GM12878 (cell line): Measurements from ENCODE around the gene TXNDC17. TPM values are rescaled to one million over a fixed set of nuclear protein-coding genes. Genes with fewer than 3 reads are reported as not detected.

Source experiments
- ATAC-seq: fragments of 200-7000 bp; cut with Tn5 transposase; 3 replicates; pipeline ENCODE4 v1.9.1; 2020; ENCODE audit warnings: mild to moderate bottlenecking, moderate library complexity
- BruUV-seq: library from RNA; stranded (reverse); fragments of 400-500 nt; replicated peaks from 2 replicates; lab custom pipeline; 2021; lab: Mats Ljungman, UMichigan
- CTCF ChIA-PET: fragments of 300-600 bp; sonication (Branson Sonifier 250); formaldehyde crosslinking; extraction: SDS; loops from one replicate; lab custom pipeline; 2021; ENCODE audit warnings: inconsistent platforms; lab: Yijun Ruan, JAX
- POLR2A ChIA-PET: fragments of 350-600 bp; formaldehyde crosslinking; extraction: SDS; loops from one replicate; lab custom pipeline; 2021; ENCODE audit warnings: inconsistent platforms; lab: Charles Lee
- RAD21 ChIA-PET: fragments of 300-600 bp; sonication (Branson Sonifier 250); formaldehyde crosslinking; loops from one replicate; lab custom pipeline; 2023; ENCODE audit warnings: antibody characterized with exemption; ENCODE audit not compliant: unreplicated experiment; lab: Charles Lee
- SMC1A ChIA-PET: fragments of 300-600 bp; sonication (Branson Sonifier 250); formaldehyde crosslinking; loops from one replicate; lab custom pipeline; 2023; ENCODE audit not compliant: unreplicated experiment, uncharacterized antibody; lab: Charles Lee
- DNase-seq: peaks from one replicate; pipeline ENCODE4 v3.0.0-alpha.2; 2011; ENCODE audit warnings: low read depth, low spot score
- FAIRE-seq: peaks from 3 replicates; lab custom pipeline; 2011; peaks lifted over from hg19 to GRCh38; lab: Jason Lieb, UNC
- H2AFZ ChIP-seq: 2 replicates; pipeline ENCODE4 v1.6.0; 2011; ENCODE audit warnings: low read depth, low read length, control low read depth; ENCODE audit not compliant: control insufficient read depth
- H3K27ac ChIP-seq: 2 replicates; pipeline ENCODE4 v1.5.1; 2011; ENCODE audit warnings: control low read depth; ENCODE audit not compliant: control insufficient read depth, insufficient read depth
- H3K27me3 ChIP-seq, 2 experiments: replicated peaks in 1 of 2; 2 replicates each; pipeline versions ENCODE4 v1.6.0 to v1.6.1; 2011; ENCODE audit warnings: low read length in 1 of 2; ENCODE audit not compliant: control insufficient read depth in 2 of 2, insufficient read depth in 2 of 2
- H3K36me3 ChIP-seq, 2 experiments: 2 replicates each; pipeline ENCODE4 v1.5.1; 2011; ENCODE audit warnings: low read length in 1 of 2; ENCODE audit not compliant: control insufficient read depth in 2 of 2, insufficient read depth in 2 of 2
- H3K4me1 ChIP-seq: 2 replicates; pipeline ENCODE4 v1.6.1; 2011; ENCODE audit warnings: mild to moderate bottlenecking, low read length, moderate library complexity, mixed read lengths; ENCODE audit not compliant: control insufficient read depth, insufficient read depth
- H3K4me2 ChIP-seq: 2 replicates; pipeline ENCODE4 v1.6.0; 2011; ENCODE audit warnings: control low read depth; ENCODE audit not compliant: control insufficient read depth, insufficient read depth
- H3K4me3 ChIP-seq: fragments of 200-600 bp; sonication (generic); 2 replicates; pipeline ENCODE4 v1.5.1; 2016
- H3K79me2 ChIP-seq: 2 replicates; pipeline ENCODE4 v1.6.0; 2011; ENCODE audit warnings: low read length; ENCODE audit not compliant: control insufficient read depth, insufficient read depth
- H3K9ac ChIP-seq: 2 replicates; pipeline ENCODE4 v1.8.0; 2011; ENCODE audit warnings: low read length, control low read depth, mixed read lengths; ENCODE audit not compliant: control insufficient read depth, insufficient read depth
- H3K9me3 ChIP-seq: replicated peaks from 3 replicates; pipeline ENCODE4 v1.5.1; 2011; ENCODE audit warnings: mild to moderate bottlenecking, low read length; ENCODE audit not compliant: control insufficient read depth, insufficient read depth
- H4K20me1 ChIP-seq: 2 replicates; pipeline ENCODE4 v1.6.0; 2011; ENCODE audit not compliant: control insufficient read depth, insufficient read depth
- BCL11A ChIP-seq: IDR thresholded peaks from 2 replicates; pipeline ENCODE4 v1.6.1; 2011; ENCODE audit warnings: low read depth, low read length
- BHLHE40 ChIP-seq, 2 experiments: fragments of 450-650 bp in 1 of 2; IDR thresholded peaks; 2 replicates each; pipeline ENCODE4 v1.6.1; 2011 to 2017; ENCODE audit warnings: low read depth in 2 of 2, borderline replicate concordance in 1 of 2, improper control_type of control experiment in 1 of 2, low read length in 1 of 2, mild to moderate bottlenecking in 1 of 2
- CHD1 ChIP-seq: IDR thresholded peaks from 2 replicates; pipeline ENCODE4 v1.6.1; 2012; ENCODE audit warnings: low read depth, low read length, improper control_type of control experiment
- CHD2 ChIP-seq: IDR thresholded peaks from 2 replicates; pipeline ENCODE4 v1.6.1; 2011; ENCODE audit warnings: low read depth, low read length, improper control_type of control experiment, borderline replicate concordance
- EP300 ChIP-seq, 2 experiments: fragments of 150-350 bp in 1 of 2; IDR thresholded peaks; 2 replicates each; pipeline ENCODE4 v1.6.1; 2011 to 2012; ENCODE audit warnings: low read depth in 2 of 2, low read length in 2 of 2, borderline replicate concordance in 1 of 2, improper control_type of control experiment in 1 of 2, inconsistent platforms in 1 of 2; ENCODE audit not compliant: control insufficient read depth in 1 of 2
- HDAC2 ChIP-seq: fragments of 200-600 bp; sonication (generic); IDR thresholded peaks from 2 replicates; pipeline ENCODE4 v1.6.1; 2017
- KDM1A ChIP-seq: fragments of 200-600 bp; sonication (generic); IDR thresholded peaks from 2 replicates; pipeline ENCODE4 v1.6.1; 2016; ENCODE audit warnings: borderline replicate concordance
- NFIC ChIP-seq: IDR thresholded peaks from 2 replicates; pipeline ENCODE4 v1.6.1; 2012; ENCODE audit warnings: low read depth, mild to moderate bottlenecking, inconsistent platforms, low read length, moderate library complexity
- NFXL1 ChIP-seq: fragments of 450-650 bp; IDR thresholded peaks from 2 replicates; pipeline ENCODE4 v1.6.1; 2017; ENCODE audit warnings: antibody characterized with exemption, mild to moderate bottlenecking, borderline replicate concordance
- PRDM15 ChIP-seq: fragments of 450-650 bp; formaldehyde crosslinking; IDR thresholded peaks from 2 replicates; pipeline ENCODE4 v1.4.0; 2020; ENCODE audit warnings: mild to moderate bottlenecking, moderate library complexity
- RFX5 ChIP-seq: IDR thresholded peaks from 2 replicates; pipeline ENCODE4 v1.6.1; 2011; ENCODE audit warnings: low read depth, low read length, improper control_type of control experiment
- SRF ChIP-seq, 2 experiments: IDR thresholded peaks; 2 replicates each; pipeline ENCODE4 v1.6.1; 2011; ENCODE audit warnings: low read depth in 2 of 2, low read length in 2 of 2, mild to moderate bottlenecking in 1 of 2, moderate library complexity in 1 of 2
- YY1 ChIP-seq: IDR thresholded peaks from 2 replicates; pipeline ENCODE4 v1.6.1; 2011; ENCODE audit warnings: low read depth, mild to moderate bottlenecking, low read length
- ZBED1 ChIP-seq: IDR thresholded peaks from 2 replicates; pipeline ENCODE4 v1.6.1; 2016; ENCODE audit warnings: borderline replicate concordance
- ZZZ3 ChIP-seq: IDR thresholded peaks from 2 replicates; pipeline ENCODE4 v1.6.1; 2011; ENCODE audit warnings: low read depth; ENCODE audit not compliant: control insufficient read depth, insufficient read length
- WGBS: methylation state at CpG from one replicate; pipeline ENCODE4 v1.1.6; 2016; ENCODE audit warnings: low lambda C conversion rate; ENCODE audit not compliant: insufficient replicate concordance, insufficient coverage; ENCODE audit errors: missing lambda C conversion rate; 5-methylcytosine and 5-hydroxymethylcytosine counted together
- in situ Hi-C: fragments of 300-500 bp; cut with MboI; formaldehyde crosslinking; loops from 9 replicates; pipeline ENCODE4 v1.14.3; 2018; ENCODE audit warnings: mixed read lengths
- intact Hi-C: fragments of 100-400 bp; cut with micrococcal nuclease; formaldehyde crosslinking; loops from one replicate; pipeline ENCODE4 v1.14.2; 2022; ENCODE audit not compliant: unreplicated experiment
- polyA plus RNA-seq, 11 experiments: library from polyadenylated mRNA; depleted of rRNA in 4 of 11; unstranded in 6 of 11; stranded (reverse) in 5 of 11; fragments of >200 nt; fragmentation: Nextera tagmentation in 4 of 11; fragmentation: Illumina TruSeq in 1 of 11; extraction: Ambion mirVana in 4 of 11; extraction: Trizol in 1 of 11; gene quantifications; 1 replicate in 1 of 11; 2 replicates in 10 of 11; pipeline versions ENCODE4 v1.2.1 to v1.2.3, GENCODE V29; 2011 to 2016; ENCODE audit warnings: inconsistent platforms in 2 of 11, missing spikeins in 2 of 11, low read depth in 1 of 11
- total RNA-seq, 4 experiments: library from RNA; depleted of rRNA in 3 of 4; stranded (reverse); fragments of >200 nt in 3 of 4; fragmentation: Illumina TruSeq in 1 of 4; extraction: Trizol in 1 of 4; gene quantifications; 2 replicates each; pipeline versions ENCODE4 v1.2.1 to v1.2.3, GENCODE V29; 2013 to 2021
- TF ChIP-seq, protein P1 (sequence below): fragments of 450-650 bp; IDR thresholded peaks from 2 replicates; pipeline ENCODE4 v1.6.1; 2017; ENCODE audit warnings: mild to moderate bottlenecking, moderate library complexity

Gene TXNDC17
- total and polyA plus RNA-seq, 10 of the 15 experiments (the other 5 are each of a cell fraction or from before 2014, with no cell fraction given): 124 to 957 (median 216) TPM

- TF ChIP-seq, protein P1, sequence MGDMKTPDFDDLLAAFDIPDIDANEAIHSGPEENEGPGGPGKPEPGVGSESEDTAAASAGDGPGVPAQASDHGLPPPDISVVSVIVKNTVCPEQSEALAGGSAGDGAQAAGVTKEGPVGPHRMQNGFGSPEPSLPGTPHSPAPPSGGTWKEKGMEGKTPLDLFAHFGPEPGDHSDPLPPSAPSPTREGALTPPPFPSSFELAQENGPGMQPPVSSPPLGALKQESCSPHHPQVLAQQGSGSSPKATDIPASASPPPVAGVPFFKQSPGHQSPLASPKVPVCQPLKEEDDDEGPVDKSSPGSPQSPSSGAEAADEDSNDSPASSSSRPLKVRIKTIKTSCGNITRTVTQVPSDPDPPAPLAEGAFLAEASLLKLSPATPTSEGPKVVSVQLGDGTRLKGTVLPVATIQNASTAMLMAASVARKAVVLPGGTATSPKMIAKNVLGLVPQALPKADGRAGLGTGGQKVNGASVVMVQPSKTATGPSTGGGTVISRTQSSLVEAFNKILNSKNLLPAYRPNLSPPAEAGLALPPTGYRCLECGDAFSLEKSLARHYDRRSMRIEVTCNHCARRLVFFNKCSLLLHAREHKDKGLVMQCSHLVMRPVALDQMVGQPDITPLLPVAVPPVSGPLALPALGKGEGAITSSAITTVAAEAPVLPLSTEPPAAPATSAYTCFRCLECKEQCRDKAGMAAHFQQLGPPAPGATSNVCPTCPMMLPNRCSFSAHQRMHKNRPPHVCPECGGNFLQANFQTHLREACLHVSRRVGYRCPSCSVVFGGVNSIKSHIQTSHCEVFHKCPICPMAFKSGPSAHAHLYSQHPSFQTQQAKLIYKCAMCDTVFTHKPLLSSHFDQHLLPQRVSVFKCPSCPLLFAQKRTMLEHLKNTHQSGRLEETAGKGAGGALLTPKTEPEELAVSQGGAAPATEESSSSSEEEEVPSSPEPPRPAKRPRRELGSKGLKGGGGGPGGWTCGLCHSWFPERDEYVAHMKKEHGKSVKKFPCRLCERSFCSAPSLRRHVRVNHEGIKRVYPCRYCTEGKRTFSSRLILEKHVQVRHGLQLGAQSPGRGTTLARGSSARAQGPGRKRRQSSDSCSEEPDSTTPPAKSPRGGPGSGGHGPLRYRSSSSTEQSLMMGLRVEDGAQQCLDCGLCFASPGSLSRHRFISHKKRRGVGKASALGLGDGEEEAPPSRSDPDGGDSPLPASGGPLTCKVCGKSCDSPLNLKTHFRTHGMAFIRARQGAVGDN: no peak
- TF ChIP-seq BCL11A (no peak), ZZZ3 (no peak), SRF (IDR thresholded peaks at IDR 0.05; ENCODE audit: low read depth in 2 of 2, low read length in 2 of 2) (no peak), NFIC (no peak), RFX5 (no peak), ZBED1 (no peak), CHD1 (no peak), BHLHE40 (IDR thresholded peaks at IDR 0.05; ENCODE audit: borderline replicate concordance in 1 of 2, low read depth in 2 of 2, low read length in 1 of 2) (no peak)
Observed at GRCh38 chr17:6602141-6602540, 38.7 kb upstream of the TXNDC17 start (continued).

DNA sequence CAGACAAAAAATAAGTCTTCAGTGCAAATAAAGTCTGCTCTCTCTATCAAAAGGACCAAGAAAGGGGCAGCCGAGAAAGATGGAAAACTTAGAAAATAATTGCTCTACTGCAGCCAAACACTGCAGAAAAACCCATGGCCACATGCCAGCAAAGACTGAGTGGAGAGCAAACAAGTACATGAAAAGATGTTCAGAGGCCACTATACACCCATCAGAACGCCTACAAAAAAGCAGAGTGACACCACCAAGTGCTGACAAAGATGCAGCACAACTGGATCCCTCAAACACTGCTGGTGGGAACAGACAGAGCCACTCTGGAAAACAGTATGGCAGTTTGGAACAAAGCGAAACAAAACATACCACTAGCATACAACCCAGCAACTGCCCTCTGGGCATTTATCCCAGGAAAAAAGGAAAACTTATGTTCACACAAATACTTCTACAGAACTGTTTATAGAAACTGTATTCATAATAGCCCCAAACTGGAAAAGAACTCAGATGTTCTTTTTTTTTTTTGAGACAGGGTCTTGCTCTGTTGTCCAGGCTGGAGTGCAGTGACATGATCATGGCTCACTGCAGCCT, 37.0 kb upstream of the TXNDC17 start:
- RAD21 ChIA-PET: no interaction called here
- Histone ChIP-seq H4K20me1 (no peaks in the 10 kb centered on the region; the same call in 1 of the 2 replicates), H3K4me2 (no peak overlapping the region), H3K27ac (no peak overlapping the region), H3K36me3 (peaks cover under 1 to 18% of the 10 kb centered on the region in 2 experiments; a peak in 3 of 4 replicates), H3K9ac (no peak overlapping the region), H3K4me1 (no peaks in the 10 kb centered on the region), H3K27me3 (no peaks in the 10 kb centered on the region), H3K9me3 (no peaks in the 10 kb centered on the region), H2AFZ (no peak overlapping the region), H3K79me2 (no peaks in the 10 kb centered on the region), H3K4me3 (no peak overlapping the region)
- CTCF ChIA-PET: no interaction called here
- intact Hi-C loops (no loop called here), in situ Hi-C loops (no loop called here)
- 84% methylated on average over 3 of the region's 3 CpGs for WGBS
- no TSS peak for BruUV-seq
- no peak for DNase-seq
- no peak for FAIRE-seq
- POLR2A ChIA-PET: no interaction called here
- SMC1A ChIA-PET: no interaction called here
- no peak for ATAC-seq
- TF ChIP-seq EP300 (IDR thresholded peaks at IDR 0.05; ENCODE audit: borderline replicate concordance in 1 of 2, control insufficient read depth in 1 of 2, low read depth in 2 of 2, low read length in 2 of 2): no peak
- no peak for TF ChIP-seq NFXL1
- TF ChIP-seq YY1: no peak
- no peak for TF ChIP-seq KDM1A
- TF ChIP-seq PRDM15 (CRISPR knock-in tag): no peak
- no peak for TF ChIP-seq HDAC2
- TF ChIP-seq CHD2: no peak
